Stimulated activated CD4-positive, alpha-beta T cell treated with anti-CD3 and anti-CD28 coated beads, TNF-alpha, amount 100 ng/mL, for 4 hours (primary cell): ENCODE measurements around the gene FLNC.

Experiments used
- DNase-seq, 3 experiments: peaks; one replicate each; pipeline ENCODE4 v3.0.0-alpha.2; 2020; ENCODE audit warnings: low read depth in 3 of 3

FLNC gene

GRCh38 chr7:128877756-128878120 is 47.5 kb downstream of the FLNC start:
- DNase-seq, result no peak

GRCh38 chr7:128878226-128879105 is 48.3 kb downstream of the FLNC start:
- no peak for DNase-seq

- no peak for DNase-seq
These were observed 49.3 kb downstream of the FLNC start for GRCh38 chr7:128879461-128879938.

GRCh38 chr7:128879939-128880746 is 49.9 kb downstream of the FLNC start:
- no peak for DNase-seq

GRCh38 chr7:128880791-128881457 is 50.7 kb downstream of the FLNC start:
- no peak for DNase-seq

- no peak for DNase-seq
These were observed 51.4 kb downstream of the FLNC start for GRCh38 chr7:128881458-128882125.

- DNase-seq, result no peak
These were observed 51.9 kb downstream of the FLNC start for GRCh38 chr7:128882134-128882533.

- peak; percentile 68 to 83 (median 73) for DNase-seq
These were observed 53.6 kb downstream of the FLNC start for GRCh38 chr7:128883622-128884448.

- DNase-seq, result no peak
These were observed 54.6 kb downstream of the FLNC start for GRCh38 chr7:128884561-128885369.

GRCh38 chr7:128885370-128886187 is 55.4 kb downstream of the FLNC start:
- DNase-seq, result no peak

GRCh38 chr7:128886391-128887168 is 56.4 kb downstream of the FLNC start:
- DNase-seq, result no peak

GRCh38 chr7:128887169-128888038 is 57.2 kb downstream of the FLNC start:
- no peak for DNase-seq

GRCh38 chr7:128888039-128888755 is 58.0 kb downstream of the FLNC start:
- no peak for DNase-seq

GRCh38 chr7:128888756-128889095 is 58.5 kb downstream of the FLNC start:
- DNase-seq, result no peak

- no peak for DNase-seq
These were observed 58.9 kb downstream of the FLNC start for GRCh38 chr7:128889121-128889520.

GRCh38 chr7:128890306-128891109 is 60.3 kb downstream of the FLNC start:
- DNase-seq, result no peak
